ENCODE results near the gene SPATA25.

The SPATA25 gene

DNA sequence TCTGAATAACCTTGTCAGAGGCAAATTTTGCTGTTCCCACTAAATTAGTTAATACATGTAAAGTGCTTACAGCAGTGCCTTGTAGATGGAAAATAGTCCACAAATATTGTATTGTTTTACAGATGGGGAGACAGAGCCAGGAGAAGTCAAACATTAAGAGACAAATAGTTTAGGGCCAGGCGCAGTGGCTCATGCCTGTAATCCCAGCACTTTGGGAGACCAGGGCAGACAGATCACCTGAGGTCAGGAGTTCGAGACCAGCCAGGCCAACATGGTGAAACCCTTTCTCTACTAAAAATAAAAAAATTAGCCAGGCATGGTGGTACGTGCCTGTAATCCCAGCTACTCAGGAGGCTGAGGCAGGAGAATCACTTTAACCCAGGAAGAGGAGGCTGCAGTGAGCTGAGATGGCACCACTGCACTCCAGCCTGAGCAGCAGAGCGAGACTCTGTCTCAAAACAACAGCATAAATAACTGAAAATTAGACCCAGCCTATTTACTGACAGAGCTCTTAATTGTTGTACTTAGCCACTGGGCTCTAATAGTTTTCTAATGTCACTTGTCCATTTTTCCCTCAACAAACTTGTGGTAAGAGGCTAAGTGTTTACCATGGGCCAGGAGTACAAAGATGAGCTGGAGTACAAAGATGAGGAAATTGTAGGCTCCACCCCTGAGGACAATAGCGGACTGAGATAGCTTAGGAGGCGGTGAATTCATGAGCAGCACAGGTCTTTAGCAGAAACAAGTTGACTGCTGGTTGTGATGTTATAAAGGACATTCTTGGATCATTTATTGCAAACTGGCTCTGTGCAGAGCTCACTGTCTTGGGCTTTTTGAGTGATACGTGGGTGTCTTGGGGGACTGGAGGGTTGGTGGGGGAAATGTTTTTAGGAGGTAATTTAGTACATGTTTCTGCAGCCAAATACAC lies 23.6 kb downstream of the SPATA25 start:
- no CpG with 5 or more reads among the region's 7 CpGs for WGBS, 2 donors (ENCODE audit: extremely low coverage in 2 of 2, insufficient read length in 2 of 2, insufficient replicate concordance in 1 of 2)
- H3K4ac ChIP-seq (ENCODE audit: low read length), result no peak overlapping the region
- DNase-seq (ENCODE audit: low spot score), result no peak

DNA sequence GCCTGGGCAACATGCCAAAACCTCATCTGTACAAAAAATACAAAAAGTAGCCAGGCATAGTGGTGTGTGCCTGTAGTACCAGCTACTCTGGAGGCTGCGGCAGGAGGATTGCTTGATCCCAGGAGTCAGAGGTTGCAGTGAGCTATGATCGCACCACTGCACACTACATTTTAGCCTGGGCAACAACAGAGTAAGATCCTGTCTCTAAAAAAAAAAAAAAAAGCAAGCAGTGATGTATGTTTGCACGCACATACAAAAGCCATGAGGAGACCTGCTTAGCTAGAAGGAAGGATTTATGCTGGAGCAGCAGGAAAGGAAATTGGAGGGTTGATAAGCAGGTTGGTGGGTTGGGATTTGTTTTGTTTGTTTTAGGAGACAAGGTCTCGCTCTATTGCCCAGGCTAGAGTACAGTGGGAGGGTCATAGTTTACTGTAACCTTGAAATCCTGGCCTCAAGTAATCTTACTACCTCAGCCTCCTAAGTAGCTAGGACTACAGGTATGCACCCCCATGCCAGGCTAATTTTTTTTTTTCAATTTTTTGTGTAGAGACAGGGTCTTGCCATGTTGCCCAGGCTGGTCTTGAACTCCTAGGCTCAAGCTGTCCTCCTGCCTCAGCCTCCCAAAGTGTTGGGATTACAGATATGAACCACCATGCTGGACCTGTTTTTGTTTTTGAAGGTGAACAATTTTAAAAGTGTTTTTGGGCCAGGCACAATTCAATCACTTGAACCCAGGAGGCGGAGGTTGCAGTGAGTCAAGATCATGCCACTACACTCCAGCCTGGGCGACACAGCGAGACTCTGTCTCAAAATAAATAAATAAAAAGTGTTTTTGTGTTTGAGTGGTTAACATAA lies 26.0 kb downstream of the SPATA25 start:
- DNase-seq (ENCODE audit: low spot score), result no peak
- H3K18ac ChIP-seq (ENCODE audit: low read length), result no peak overlapping the region
- H3K4me1 ChIP-seq (ENCODE audit: control insufficient read depth in 2 of 2, insufficient read depth in 1 of 2, low read depth in 1 of 2, low read length in 2 of 2), result peaks cover 4 to 6% of the 10 kb centered on the region in 2 donors
- H2AK5ac ChIP-seq (ENCODE audit: low read depth, low read length), result no peak overlapping the region
- no peak overlapping the region for H4K91ac ChIP-seq (ENCODE audit: low read depth, low read length, poor library complexity)
- no peak overlapping the region for H2AFZ ChIP-seq (ENCODE audit: low read length)
- H3K4me2 ChIP-seq (ENCODE audit: insufficient read depth, low read length, poor library complexity, severe bottlenecking), result no peak overlapping the region
- no peaks in the 10 kb centered on the region for H3K27me3 ChIP-seq (ENCODE audit: control insufficient read depth in 3 of 3, insufficient read depth in 3 of 3, low read depth in 1 of 3, low read length in 3 of 3)
- H3K9me3 ChIP-seq (replicated peaks in 1 of 2; ENCODE audit: control insufficient read depth in 2 of 2, insufficient read depth in 1 of 2, low read depth in 1 of 2, low read length in 2 of 2), result no peaks in the 10 kb centered on the region
- no peak overlapping the region for H2BK15ac ChIP-seq (ENCODE audit: low read length)
- no peaks in the 10 kb centered on the region for H3K36me3 ChIP-seq (replicated peaks in 1 of 2; ENCODE audit: control insufficient read depth in 2 of 2, insufficient read depth in 2 of 2, low read length in 2 of 2)
- H3K4me3 ChIP-seq (ENCODE audit: low read length in 2 of 2), result no peak overlapping the region
- no peak overlapping the region for H2BK12ac ChIP-seq (ENCODE audit: low read length)
- no peak overlapping the region for H2BK120ac ChIP-seq (ENCODE audit: low read depth, low read length)
- H3K4ac ChIP-seq (ENCODE audit: low read length), result no peak overlapping the region
- no peak overlapping the region for H3K9ac ChIP-seq (ENCODE audit: low read depth, low read length, poor library complexity)
- H3K27ac ChIP-seq (replicated peaks; ENCODE audit: low read length), result no peak overlapping the region
- H3K14ac ChIP-seq (ENCODE audit: low read length), result no peak overlapping the region
- no peak overlapping the region for H2BK5ac ChIP-seq (ENCODE audit: low read length)
- H3K79me1 ChIP-seq (ENCODE audit: low read depth, low read length), result peaks cover 2% of the 10 kb centered on the region
- no peak overlapping the region for H4K8ac ChIP-seq (ENCODE audit: low read depth, low read length)
- WGBS, 2 donors (ENCODE audit: extremely low coverage in 2 of 2, insufficient read length in 2 of 2, insufficient replicate concordance in 1 of 2), result no CpG with 5 or more reads among the region's 7 CpGs
- no peak overlapping the region for H3K23ac ChIP-seq (ENCODE audit: low read depth, low read length, poor library complexity)

More for the DNA sequence above, 23.6 kb downstream of the SPATA25 start:
- Histone ChIP-seq H3K79me1 (ENCODE audit: low read depth, low read length) (no peaks in the 10 kb centered on the region), H2BK15ac (ENCODE audit: low read length) (no peak overlapping the region), H2BK5ac (ENCODE audit: low read length) (no peak overlapping the region), H3K9me3 (replicated peaks in 1 of 2; ENCODE audit: control insufficient read depth in 2 of 2, insufficient read depth in 1 of 2, low read depth in 1 of 2, low read length in 2 of 2) (no peaks in the 10 kb centered on the region), H3K9ac (ENCODE audit: low read depth, low read length, poor library complexity) (no peak overlapping the region), H2AFZ (ENCODE audit: low read length) (no peak overlapping the region), H4K91ac (ENCODE audit: low read depth, low read length, poor library complexity) (no peak overlapping the region), H3K4me3 (ENCODE audit: low read length in 2 of 2) (no peak overlapping the region), H2AK5ac (ENCODE audit: low read depth, low read length) (no peak overlapping the region), H3K4me1 (ENCODE audit: control insufficient read depth in 2 of 2, insufficient read depth in 1 of 2, low read depth in 1 of 2, low read length in 2 of 2) (no peaks in the 10 kb centered on the region), H3K23ac (ENCODE audit: low read depth, low read length, poor library complexity) (no peak overlapping the region), H4K8ac (ENCODE audit: low read depth, low read length) (no peak overlapping the region), H3K36me3 (replicated peaks in 1 of 2; ENCODE audit: control insufficient read depth in 2 of 2, insufficient read depth in 2 of 2, low read length in 2 of 2) (no peaks in the 10 kb centered on the region), H3K14ac (ENCODE audit: low read length) (no peak overlapping the region), H3K4me2 (ENCODE audit: insufficient read depth, low read length, poor library complexity, severe bottlenecking) (no peak overlapping the region), H2BK12ac (ENCODE audit: low read length) (no peak overlapping the region), H3K27me3 (ENCODE audit: control insufficient read depth in 3 of 3, insufficient read depth in 3 of 3, low read depth in 1 of 3, low read length in 3 of 3) (no peaks in the 10 kb centered on the region), H3K18ac (ENCODE audit: low read length) (no peak overlapping the region), H3K27ac (replicated peaks; ENCODE audit: low read length) (no peak overlapping the region), H2BK120ac (ENCODE audit: low read depth, low read length) (no peak overlapping the region)

DNA sequence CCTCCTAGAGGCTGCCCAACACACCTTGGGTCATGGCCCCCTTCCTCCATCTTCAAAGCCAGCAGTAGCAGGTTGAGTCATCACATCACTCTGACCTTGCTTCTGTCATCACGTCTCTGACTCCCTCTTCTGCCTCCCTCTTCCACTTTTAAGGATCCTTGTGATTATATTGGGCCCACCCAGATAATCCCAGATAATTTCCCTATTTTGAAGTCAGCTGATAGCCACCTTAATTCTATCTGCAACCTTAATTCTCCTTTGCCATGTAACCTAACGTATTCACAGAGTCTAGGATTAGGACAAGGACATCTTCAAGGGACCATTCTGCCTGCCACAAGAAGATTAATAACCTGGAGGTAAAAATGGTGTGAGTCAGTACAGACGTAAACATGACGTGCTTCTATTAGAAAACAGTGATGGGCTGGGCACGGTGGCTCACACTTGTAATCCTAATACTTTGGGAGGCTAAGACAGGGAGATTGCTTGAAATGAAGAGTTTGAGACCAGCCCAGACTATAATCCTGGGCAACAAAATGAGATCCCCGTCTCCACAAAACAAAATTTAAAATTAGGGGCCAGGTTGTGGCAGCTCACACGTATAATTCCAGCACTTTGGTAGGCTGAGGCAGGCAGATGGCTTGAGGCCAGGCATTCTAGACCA lies 26.7 kb downstream of the SPATA25 start:
- H3K23ac ChIP-seq (ENCODE audit: low read depth, low read length, poor library complexity), result no peak overlapping the region
- H2AK5ac ChIP-seq (ENCODE audit: low read depth, low read length), result no peak overlapping the region
- H3K4ac ChIP-seq (ENCODE audit: low read length), result no peak overlapping the region
- no peak overlapping the region for H3K27ac ChIP-seq (replicated peaks; ENCODE audit: low read length)
- peaks cover 2% of the 10 kb centered on the region for H3K79me1 ChIP-seq (ENCODE audit: low read depth, low read length)
- no CpG with 5 or more reads among the region's 7 CpGs for WGBS, 2 donors (ENCODE audit: extremely low coverage in 2 of 2, insufficient read length in 2 of 2, insufficient replicate concordance in 1 of 2)
- no peaks in the 10 kb centered on the region for H3K27me3 ChIP-seq (ENCODE audit: control insufficient read depth in 3 of 3, insufficient read depth in 3 of 3, low read depth in 1 of 3, low read length in 3 of 3)
- no peak overlapping the region for H2BK12ac ChIP-seq (ENCODE audit: low read length)
- no peak overlapping the region for H2BK120ac ChIP-seq (ENCODE audit: low read depth, low read length)
- no peak overlapping the region for H4K91ac ChIP-seq (ENCODE audit: low read depth, low read length, poor library complexity)
- no peak overlapping the region for H2BK5ac ChIP-seq (ENCODE audit: low read length)
- no peak overlapping the region for H2AFZ ChIP-seq (ENCODE audit: low read length)
- H3K14ac ChIP-seq (ENCODE audit: low read length), result no peak overlapping the region
- no peak overlapping the region for H3K4me3 ChIP-seq (ENCODE audit: low read length in 2 of 2)
- no peak overlapping the region for H3K18ac ChIP-seq (ENCODE audit: low read length)
- no peak overlapping the region for H3K4me2 ChIP-seq (ENCODE audit: insufficient read depth, low read length, poor library complexity, severe bottlenecking)
- H4K8ac ChIP-seq (ENCODE audit: low read depth, low read length), result no peak overlapping the region
- no peak overlapping the region for H2BK15ac ChIP-seq (ENCODE audit: low read length)
- H3K9ac ChIP-seq (ENCODE audit: low read depth, low read length, poor library complexity), result no peak overlapping the region
- H3K4me1 ChIP-seq (ENCODE audit: control insufficient read depth in 2 of 2, insufficient read depth in 1 of 2, low read depth in 1 of 2, low read length in 2 of 2), result peaks cover 4 to 7% of the 10 kb centered on the region in 2 donors
- H3K9me3 ChIP-seq (replicated peaks in 1 of 2; ENCODE audit: control insufficient read depth in 2 of 2, insufficient read depth in 1 of 2, low read depth in 1 of 2, low read length in 2 of 2), result no peaks in the 10 kb centered on the region
- no peaks in the 10 kb centered on the region for H3K36me3 ChIP-seq (replicated peaks in 1 of 2; ENCODE audit: control insufficient read depth in 2 of 2, insufficient read depth in 2 of 2, low read length in 2 of 2)
- no peak for DNase-seq (ENCODE audit: low spot score)

All from neuronal stem cell (in vitro differentiated cells).